ENCODE data around the gene TEX22. TPM values are rescaled to one million over a fixed set of nuclear protein-coding genes. Genes with fewer than 3 reads are reported as not detected.

Gene TEX22
- total and polyA plus RNA-seq, 8 donors = 0.96 to 3.0 (median 1.5) TPM

- Histone ChIP-seq H3K27me3 (no peaks in the 10 kb centered on the region), H3K4me3 (no peak overlapping the region), H3K36me3 (peaks cover 0 to 83% of the 10 kb centered on the region in 2 donors), H3K9me3 (no peaks in the 10 kb centered on the region), H3K27ac (no peak overlapping the region), H3K4me1 (no peaks in the 10 kb centered on the region)
- no peak for TF ChIP-seq CTCF (IDR thresholded peaks at IDR 0.05)
- no peak for ATAC-seq
- no peak for DNase-seq
- intact Hi-C loops (cut with DNase I) = no loop called here
These were observed 57.7 kb downstream of the TEX22 start for GRCh38 chr14:105455766-105456660.

GRCh38 chr14:105456736-105457617 lies 58.6 kb downstream of the TEX22 start:
- H3K27ac ChIP-seq = no peak overlapping the region
- no peaks in the 10 kb centered on the region for H3K9me3 ChIP-seq
- DNase-seq (no peak), ATAC-seq (peak; percentile 19)
- H3K27me3 ChIP-seq = no peaks in the 10 kb centered on the region
- intact Hi-C loops (cut with DNase I) = no loop called here
- TF ChIP-seq CTCF (IDR thresholded peaks at IDR 0.05) = no peak
- peaks cover 0 to 84% of the 10 kb centered on the region in 2 donors for H3K36me3 ChIP-seq
- no peak overlapping the region for H3K4me3 ChIP-seq
- H3K4me1 ChIP-seq = no peaks in the 10 kb centered on the region

- Histone ChIP-seq H3K36me3 (peaks cover 0 to 84% of the 10 kb centered on the region in 2 donors), H3K9me3 (no peaks in the 10 kb centered on the region), H3K4me3 (no peak overlapping the region), H3K4me1 (no peaks in the 10 kb centered on the region), H3K27me3 (no peaks in the 10 kb centered on the region), H3K27ac (no peak overlapping the region)
- ATAC-seq (no peak), DNase-seq (no peak)
- no peak for TF ChIP-seq CTCF (IDR thresholded peaks at IDR 0.05)
- intact Hi-C loops (cut with DNase I) = no loop called here
These were observed 59.7 kb downstream of the TEX22 start for GRCh38 chr14:105458010-105458409.

GRCh38 chr14:105458571-105458970 lies 60.2 kb downstream of the TEX22 start:
- Histone ChIP-seq H3K4me3 (no peak overlapping the region), H3K4me1 (no peaks in the 10 kb centered on the region), H3K27ac (no peak overlapping the region), H3K9me3 (no peaks in the 10 kb centered on the region), H3K27me3 (no peaks in the 10 kb centered on the region), H3K36me3 (peaks cover 0 to 84% of the 10 kb centered on the region in 2 donors)
- no peak for TF ChIP-seq CTCF (IDR thresholded peaks at IDR 0.05)
- no peak for DNase-seq
- no peak for ATAC-seq
- intact Hi-C loops (cut with DNase I) = no loop called here

GRCh38 chr14:105460116-105460515 lies 61.8 kb downstream of the TEX22 start:
- Histone ChIP-seq H3K9me3 (no peaks in the 10 kb centered on the region), H3K27me3 (no peaks in the 10 kb centered on the region), H3K36me3 (peaks cover 0 to 84% of the 10 kb centered on the region in 2 donors), H3K27ac (no peak overlapping the region), H3K4me1 (peaks cover 0 to 2% of the 10 kb centered on the region in 2 donors), H3K4me3 (no peak overlapping the region)
- ATAC-seq (no peak), DNase-seq (no peak)
- intact Hi-C loops (cut with DNase I) = no loop called here
- TF ChIP-seq CTCF (IDR thresholded peaks at IDR 0.05) = no peak

All from left lung (tissue), 10 donors.